ENCODE measurements around the gene CD82. TPM values are rescaled to one million over a fixed set of nuclear protein-coding genes. Genes with fewer than 3 reads are reported as not detected.

The CD82 gene
- total RNA-seq, 1 experiment from 2014 or later, result 173 TPM

DNA sequence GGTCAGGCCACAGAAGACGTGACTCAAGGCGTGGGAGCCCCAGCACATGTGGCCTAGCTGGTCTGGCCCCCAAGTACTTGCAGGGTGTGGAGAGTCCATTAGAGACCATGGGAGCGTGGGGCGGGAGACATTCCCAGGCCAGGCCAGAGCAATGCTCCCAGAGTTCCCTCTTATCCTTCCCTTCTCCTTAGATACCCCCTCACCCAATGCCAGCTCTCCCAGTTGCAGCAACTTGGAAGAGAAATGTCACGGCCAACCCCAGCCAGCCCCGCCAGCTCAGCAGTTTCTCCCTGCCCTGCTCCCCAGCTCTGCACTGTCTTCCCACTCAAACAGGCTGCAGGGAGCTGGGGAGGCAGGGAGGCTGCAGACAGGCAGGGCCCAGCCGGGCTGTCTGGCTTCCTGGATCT lies 95.9 kb downstream of the CD82 start:
- no peak for DNase-seq (ENCODE audit: low spot score)

Small RNA genes within 50 kb of the gene (small RNA-seq; reads per million reads assigned to genes)
- gene AC104010.1, result not detected

Other genes starting within 250 kb of the CD82 start
- gene TSPAN18, start 161.3 kb downstream of the CD82 start, total RNA-seq (2014; rRNA removed; shearing (Covaris generic)), result not detected in 2 replicates